ENCODE measurements around the gene CDH15.

DNA sequence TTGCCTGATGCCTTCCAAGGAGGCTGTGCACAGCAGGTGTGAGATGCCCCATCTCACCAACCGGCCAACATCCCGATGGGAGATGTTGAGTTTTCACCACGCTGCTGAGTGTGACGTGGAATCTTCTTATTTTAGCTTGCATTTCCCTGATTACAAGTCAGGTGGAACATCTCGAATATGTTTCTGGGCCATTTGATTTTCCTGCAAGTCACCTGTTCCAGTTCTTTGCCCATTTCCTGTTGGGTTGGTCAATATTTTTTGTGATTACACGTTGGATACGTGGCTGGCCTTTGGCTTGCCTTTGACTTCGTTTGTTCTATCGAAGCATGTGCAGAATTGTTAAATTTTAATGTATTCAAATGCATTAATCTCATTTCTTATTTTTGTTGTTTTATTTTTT is 8.3 kb upstream of the CDH15 start:
- TF ChIP-seq, protein P1, sequence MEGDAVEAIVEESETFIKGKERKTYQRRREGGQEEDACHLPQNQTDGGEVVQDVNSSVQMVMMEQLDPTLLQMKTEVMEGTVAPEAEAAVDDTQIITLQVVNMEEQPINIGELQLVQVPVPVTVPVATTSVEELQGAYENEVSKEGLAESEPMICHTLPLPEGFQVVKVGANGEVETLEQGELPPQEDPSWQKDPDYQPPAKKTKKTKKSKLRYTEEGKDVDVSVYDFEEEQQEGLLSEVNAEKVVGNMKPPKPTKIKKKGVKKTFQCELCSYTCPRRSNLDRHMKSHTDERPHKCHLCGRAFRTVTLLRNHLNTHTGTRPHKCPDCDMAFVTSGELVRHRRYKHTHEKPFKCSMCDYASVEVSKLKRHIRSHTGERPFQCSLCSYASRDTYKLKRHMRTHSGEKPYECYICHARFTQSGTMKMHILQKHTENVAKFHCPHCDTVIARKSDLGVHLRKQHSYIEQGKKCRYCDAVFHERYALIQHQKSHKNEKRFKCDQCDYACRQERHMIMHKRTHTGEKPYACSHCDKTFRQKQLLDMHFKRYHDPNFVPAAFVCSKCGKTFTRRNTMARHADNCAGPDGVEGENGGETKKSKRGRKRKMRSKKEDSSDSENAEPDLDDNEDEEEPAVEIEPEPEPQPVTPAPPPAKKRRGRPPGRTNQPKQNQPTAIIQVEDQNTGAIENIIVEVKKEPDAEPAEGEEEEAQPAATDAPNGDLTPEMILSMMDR (conservative IDR thresholded peaks at IDR 0.05; ENCODE audit: low read depth, low read length): no peak
- TF ChIP-seq EZH2 (IDR thresholded peaks at IDR 0.05; ENCODE audit: low read length, unreplicated experiment) (no peak), EZH2phosphoT487 (IDR thresholded peaks at IDR 0.05; ENCODE audit: borderline replicate concordance, low read length) (no peak)
